GM23248 (cell line): ENCODE results near the gene XRRA1. TPM values are rescaled to one million over a fixed set of nuclear protein-coding genes. Genes with fewer than 3 reads are reported as not detected.
"Not testable (repeated sequence)": the region's sequence is repeated elsewhere in the genome, so short reads cannot be mapped to it uniquely, and the experiment has no call there.

Experiments
- DNase-seq: peaks from one replicate; pipeline ENCODE4 v3.0.0-alpha.2; 2015
- H2AFZ ChIP-seq: fragments of 200-600 bp; sonication (generic); 2 replicates; pipeline ENCODE4 v1.6.1; 2016; ENCODE audit warnings: antibody characterized with exemption
- H3F3A ChIP-seq: fragments of 200-600 bp; sonication (generic); 2 replicates; pipeline ENCODE4 v1.6.1; 2016; ENCODE audit warnings: mild to moderate bottlenecking, antibody characterized with exemption, mixed run types; ENCODE audit not compliant: insufficient read depth
- H3K27ac ChIP-seq: fragments of 200-600 bp; sonication (generic); 2 replicates; pipeline ENCODE4 v1.5.1; 2016; ENCODE audit warnings: mild to moderate bottlenecking
- H3K27me3 ChIP-seq: fragments of 200-600 bp; sonication (generic); replicated peaks from 2 replicates; pipeline ENCODE4 v1.6.1; 2016; ENCODE audit warnings: mild to moderate bottlenecking; ENCODE audit not compliant: insufficient read depth
- H3K36me3 ChIP-seq: fragments of 200-600 bp; sonication (generic); 2 replicates; pipeline ENCODE4 v1.6.1; 2016; ENCODE audit warnings: low read depth, mild to moderate bottlenecking
- H3K4me1 ChIP-seq: fragments of 200-600 bp; sonication (generic); 2 replicates; pipeline ENCODE4 v1.6.1; 2016; ENCODE audit warnings: mild to moderate bottlenecking; ENCODE audit not compliant: insufficient read depth
- H3K4me2 ChIP-seq: fragments of 200-600 bp; sonication (generic); one replicate; pipeline ENCODE4 v1.6.1; 2016; ENCODE audit warnings: mild to moderate bottlenecking; ENCODE audit not compliant: unreplicated experiment
- H3K4me3 ChIP-seq: fragments of 200-600 bp; sonication (generic); 2 replicates; pipeline ENCODE4 v1.5.1; 2016; ENCODE audit warnings: mild to moderate bottlenecking
- H3K79me2 ChIP-seq: fragments of 200-600 bp; sonication (generic); 2 replicates; pipeline ENCODE4 v1.6.1; 2016; ENCODE audit warnings: mild to moderate bottlenecking; ENCODE audit not compliant: insufficient read depth
- H3K9ac ChIP-seq: fragments of 200-600 bp; sonication (generic); 2 replicates; pipeline ENCODE4 v1.6.1; 2016; ENCODE audit warnings: mild to moderate bottlenecking
- H3K9me2 ChIP-seq: fragments of 200-600 bp; sonication (generic); 2 replicates; pipeline ENCODE4 v1.6.1; 2016; ENCODE audit warnings: mixed run types, mild to moderate bottlenecking, moderate library complexity; ENCODE audit not compliant: insufficient read depth
- H3K9me3 ChIP-seq: fragments of 200-600 bp; sonication (generic); one replicate; pipeline ENCODE4 v1.6.1; 2017; ENCODE audit warnings: low read depth
- H4K20me1 ChIP-seq: fragments of 200-600 bp; sonication (generic); 2 replicates; pipeline ENCODE4 v1.6.0; 2016; ENCODE audit not compliant: insufficient read depth
- EZH2 ChIP-seq: fragments of 200-600 bp; sonication (generic); IDR thresholded peaks from 2 replicates; pipeline ENCODE4 v1.6.1; 2018; ENCODE audit warnings: antibody characterized with exemption, mild to moderate bottlenecking; ENCODE audit not compliant: insufficient read depth, poor library complexity, severe bottlenecking
- EZH2phosphoT487 ChIP-seq: fragments of 200-600 bp; sonication (generic); IDR thresholded peaks from 2 replicates; pipeline ENCODE4 v1.6.1; 2018; ENCODE audit warnings: antibody characterized with exemption, moderate library complexity, mild to moderate bottlenecking, low read depth; ENCODE audit not compliant: insufficient read depth
- WGBS, 2 experiments: methylation state at CpG; one replicate each; pipeline ENCODE4 v1.1.6; 2015 to 2017; ENCODE audit warnings: low lambda C conversion rate in 2 of 2, low coverage in 1 of 2; ENCODE audit errors: missing lambda C conversion rate in 2 of 2; 5-methylcytosine and 5-hydroxymethylcytosine counted together
- in situ Hi-C: fragments of 300-500 bp; cut with MboI; formaldehyde crosslinking; loops from 2 replicates; pipeline ENCODE4 v1.15.0; 2020
- polyA plus RNA-seq: library from polyadenylated mRNA; unstranded; fragments of >200 nt; fragmentation: Nextera tagmentation; extraction: Ambion mirVana; gene quantifications from 2 replicates; pipeline ENCODE4 v1.2.1, GENCODE V29; 2016
- total RNA-seq: library from RNA; depleted of rRNA; stranded (reverse); fragments of >200 nt; shearing (Covaris generic); gene quantifications from 2 replicates; pipeline ENCODE4 v1.2.3, GENCODE V29; 2014

Gene XRRA1
- total and polyA plus RNA-seq, 2 experiments from 2014 or later, result 3.2 to 7.0 TPM

DNA sequence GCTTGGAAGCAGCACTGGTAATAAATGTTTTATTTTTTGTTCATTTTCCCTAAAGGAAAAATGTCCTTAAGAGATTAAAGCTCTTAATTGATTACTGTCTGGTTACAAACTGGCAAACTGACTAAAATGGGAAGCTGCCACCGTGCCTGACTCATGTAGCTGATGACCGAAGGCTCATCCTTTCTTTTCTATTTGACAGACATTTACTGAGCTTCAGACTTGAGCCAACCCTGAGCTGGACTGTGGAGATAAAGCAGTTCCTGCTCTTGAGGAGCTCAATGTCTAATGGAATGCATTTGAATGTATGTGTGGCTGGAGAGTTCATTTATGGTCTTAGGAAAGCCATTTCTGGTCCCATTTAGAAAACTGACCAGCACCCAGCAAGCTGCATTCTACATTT is 108.9 kb downstream of the XRRA1 start:
- Histone ChIP-seq H3K9ac (no peak overlapping the region), H3K36me3 (peaks cover 24% of the 10 kb centered on the region), H3K27me3 (no peaks in the 10 kb centered on the region), H3K4me2 (no peak overlapping the region), H3F3A (no peaks in the 10 kb centered on the region), H3K4me3 (no peak overlapping the region), H3K4me1 (0 out of 2 replicates have a peak, but pooled peaks cover 4% of the 10 kb centered on the region), H2AFZ (no peak overlapping the region), H3K9me3 (no peaks in the 10 kb centered on the region), H3K27ac (no peak overlapping the region), H4K20me1 (no peaks in the 10 kb centered on the region), H3K79me2 (no peaks in the 10 kb centered on the region), H3K9me2 (no peaks in the 10 kb centered on the region)
- TF ChIP-seq EZH2, result no peak
- no peak for TF ChIP-seq EZH2phosphoT487
- DNase-seq, result peak; percentile 10
- in situ Hi-C loops, result no loop called here
- 32 to 38% methylated on average over 2 of the region's 2 CpGs for WGBS, 2 experiments

DNA sequence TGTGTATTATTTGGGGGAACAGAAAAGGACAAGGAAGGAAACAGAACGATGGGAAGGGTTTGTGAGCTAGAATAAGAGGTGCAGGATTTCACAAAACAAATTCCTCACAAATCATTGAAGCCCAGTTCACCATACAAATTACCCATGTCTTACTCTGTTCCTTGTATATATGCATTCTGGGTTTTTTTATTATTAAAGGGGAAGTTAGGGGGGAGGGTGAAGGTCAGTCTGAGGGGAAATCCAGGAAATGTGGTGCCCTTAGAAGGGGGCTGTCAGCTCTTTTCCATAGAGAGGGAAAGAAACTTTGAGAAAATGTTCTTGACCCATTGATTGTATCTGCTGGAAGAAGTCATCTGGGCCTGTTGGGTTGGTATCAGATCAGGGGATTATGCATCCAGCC is 109.4 kb downstream of the XRRA1 start:
- WGBS, 2 experiments, result 49 to 65% methylated on average over 1 of the region's 1 CpG
- H3K27ac ChIP-seq, result no peak overlapping the region
- H2AFZ ChIP-seq, result no peak overlapping the region
- no peaks in the 10 kb centered on the region for H3K9me2 ChIP-seq
- no peak overlapping the region for H3K4me3 ChIP-seq
- no peaks in the 10 kb centered on the region for H4K20me1 ChIP-seq
- in situ Hi-C loops, result no loop called here
- H3K36me3 ChIP-seq, result peaks cover 26% of the 10 kb centered on the region
- H3K9ac ChIP-seq, result no peak overlapping the region
- H3K27me3 ChIP-seq, result no peaks in the 10 kb centered on the region
- H3K4me1 ChIP-seq, result 0 out of 2 replicates have a peak, but pooled peaks cover 4% of the 10 kb centered on the region
- H3K79me2 ChIP-seq, result no peaks in the 10 kb centered on the region
- no peak overlapping the region for H3K4me2 ChIP-seq
- TF ChIP-seq EZH2phosphoT487, result no peak
- no peak for TF ChIP-seq EZH2
- no peaks in the 10 kb centered on the region; the same call in 1 of the 2 replicates for H3F3A ChIP-seq
- no peaks in the 10 kb centered on the region for H3K9me3 ChIP-seq
- DNase-seq, result no peak

DNA sequence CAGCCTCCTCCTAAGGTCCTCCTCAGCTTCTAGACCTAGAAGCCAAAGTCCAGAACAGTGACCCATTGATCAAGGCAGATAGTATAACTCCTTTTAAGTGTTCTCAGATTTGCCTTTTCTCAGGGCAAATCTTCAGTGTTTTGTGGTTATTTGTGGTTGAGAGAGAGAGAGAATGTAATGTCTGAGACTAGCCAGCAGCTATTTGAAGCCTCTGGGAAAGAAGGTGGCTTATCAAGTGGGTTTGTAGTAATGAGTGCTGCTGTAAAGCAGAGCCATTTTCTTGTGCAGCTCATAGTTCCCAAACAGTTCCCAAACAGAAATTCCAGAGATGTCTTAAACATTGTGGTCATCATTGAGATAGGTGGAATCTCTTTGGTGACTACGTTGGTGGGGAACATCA is 110.7 kb downstream of the XRRA1 start:
- Histone ChIP-seq H3K4me3 (no peak overlapping the region), H3K9me3 (no peaks in the 10 kb centered on the region), H3K27me3 (no peaks in the 10 kb centered on the region), H3F3A (no peaks in the 10 kb centered on the region; the same call in none of the 2 replicates), H3K36me3 (peaks cover 26% of the 10 kb centered on the region), H3K9ac (no peak overlapping the region), H4K20me1 (no peaks in the 10 kb centered on the region), H3K4me1 (0 out of 2 replicates have a peak, but pooled peaks cover 4% of the 10 kb centered on the region), H2AFZ (no peak overlapping the region), H3K27ac (no peak overlapping the region), H3K79me2 (no peaks in the 10 kb centered on the region), H3K4me2 (no peak overlapping the region), H3K9me2 (no peaks in the 10 kb centered on the region)
- 86 to 95% methylated on average over 1 of the region's 1 CpG for WGBS, 2 experiments
- TF ChIP-seq EZH2phosphoT487 (no peak), EZH2 (no peak)
- no peak for DNase-seq
- in situ Hi-C loops, result no loop called here

DNA sequence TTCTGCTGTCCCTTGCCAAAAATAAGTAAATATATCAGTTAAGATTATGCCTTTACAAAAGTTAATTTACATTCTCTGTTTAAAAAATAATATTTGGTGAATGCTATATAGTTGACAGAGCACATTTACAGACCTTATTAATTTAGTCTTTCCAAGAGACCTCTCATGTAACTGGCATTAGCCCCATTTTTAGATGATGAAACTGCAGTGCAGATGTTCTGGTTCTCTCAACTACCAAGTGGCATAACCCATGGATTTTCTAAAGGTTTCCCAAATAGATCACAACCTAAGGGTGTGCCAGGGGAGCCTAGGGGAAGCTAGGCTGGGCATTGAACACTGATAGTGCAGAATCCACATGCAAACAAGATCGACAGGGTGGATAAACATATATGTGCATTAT is 111.7 kb downstream of the XRRA1 start:
- no peaks in the 10 kb centered on the region for H3K9me3 ChIP-seq
- in situ Hi-C loops, result no loop called here
- no peak overlapping the region for H3K27ac ChIP-seq
- WGBS, 2 experiments, result 96 to 100% methylated on average over 1 of the region's 1 CpG
- no peak overlapping the region for H3K4me3 ChIP-seq
- H3K79me2 ChIP-seq, result no peaks in the 10 kb centered on the region
- H3K9ac ChIP-seq, result no peak overlapping the region
- TF ChIP-seq EZH2 (no peak), EZH2phosphoT487 (no peak)
- no peak overlapping the region for H2AFZ ChIP-seq
- H3F3A ChIP-seq, result no peaks in the 10 kb centered on the region; the same call in none of the 2 replicates
- H3K9me2 ChIP-seq, result no peaks in the 10 kb centered on the region
- H3K36me3 ChIP-seq, result peaks cover 26% of the 10 kb centered on the region
- no peaks in the 10 kb centered on the region for H3K27me3 ChIP-seq
- 0 out of 2 replicates have a peak, but pooled peaks cover 4% of the 10 kb centered on the region for H3K4me1 ChIP-seq
- H3K4me2 ChIP-seq, result no peak overlapping the region
- H4K20me1 ChIP-seq, result no peaks in the 10 kb centered on the region
- DNase-seq, result no peak

DNA sequence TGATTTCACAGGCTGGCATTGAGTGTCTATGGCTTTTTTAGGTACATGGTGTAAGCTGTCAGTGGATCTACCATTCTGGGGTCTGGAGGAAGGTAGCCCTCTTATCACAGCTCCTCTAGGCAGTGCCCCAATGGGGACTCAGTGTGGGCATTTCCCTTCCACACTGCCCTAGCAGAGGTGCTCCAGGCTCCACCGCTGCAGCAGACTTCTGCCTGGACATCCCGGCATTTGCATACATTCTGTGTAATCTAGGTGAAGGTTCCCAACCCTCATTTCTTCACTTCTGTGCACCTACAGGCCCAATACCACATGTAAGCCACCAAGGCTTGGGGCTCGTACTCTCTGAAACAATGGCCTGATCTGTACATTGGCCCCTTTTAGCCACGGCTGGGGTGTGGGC is 122.0 kb downstream of the XRRA1 start:
- no peak for DNase-seq
- Histone ChIP-seq H4K20me1 (no peaks in the 10 kb centered on the region), H3F3A (0 out of 2 replicates have a peak, but pooled peaks cover under 1% of the 10 kb centered on the region), H3K9ac (no peak overlapping the region), H3K9me2 (no peaks in the 10 kb centered on the region), H3K4me1 (no peaks in the 10 kb centered on the region), H3K36me3 (peaks cover 21% of the 10 kb centered on the region), H3K27ac (no peak overlapping the region), H3K79me2 (peaks cover 46% of the 10 kb centered on the region), H3K4me3 (no peak overlapping the region), H2AFZ (no peak overlapping the region), H3K9me3 (peaks cover 5% of the 10 kb centered on the region), H3K4me2 (no peak overlapping the region), H3K27me3 (no peaks in the 10 kb centered on the region)
- in situ Hi-C loops, result no loop called here
- no peak for TF ChIP-seq EZH2
- TF ChIP-seq EZH2phosphoT487, result no peak
- WGBS, 2 experiments, result 72 to 74% methylated on average over 4 of the region's 4 CpGs

DNA sequence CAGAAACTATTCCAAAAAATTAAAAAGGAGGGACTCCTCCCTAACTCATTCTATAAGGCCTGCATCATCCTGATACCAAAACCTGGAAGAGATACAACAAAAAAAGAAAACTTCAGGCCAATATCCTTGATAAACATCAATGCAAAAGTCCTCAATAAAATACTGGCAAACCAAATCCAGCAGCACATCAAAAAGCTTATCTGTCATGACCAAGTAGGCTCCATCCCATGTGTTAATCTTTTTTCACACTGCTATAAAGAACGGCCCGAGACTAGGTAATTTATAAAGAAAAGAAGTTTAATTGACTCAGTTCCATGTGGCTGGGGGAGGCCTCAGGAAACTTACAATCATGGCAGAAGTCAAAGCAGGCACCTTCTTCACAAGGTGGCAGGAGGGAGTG is 123.3 kb downstream of the XRRA1 start:
- H3F3A ChIP-seq, H3K27me3 ChIP-seq, H2AFZ ChIP-seq, DNase-seq, in situ Hi-C loops, H3K4me3 ChIP-seq, H3K27ac ChIP-seq, H3K9me2 ChIP-seq, H3K9me3 ChIP-seq, H3K9ac ChIP-seq, H3K4me1 ChIP-seq, H3K4me2 ChIP-seq, H4K20me1 ChIP-seq: not testable (repeated sequence)
- peaks cover 50% of the 10 kb centered on the region for H3K79me2 ChIP-seq
- peaks cover 15% of the 10 kb centered on the region for H3K36me3 ChIP-seq
- WGBS, 2 experiments, result 43 to 50% methylated on average over 2 of the region's 2 CpGs
